Stimulated activated CD4-positive, alpha-beta T cell treated with anti-CD3 and anti-CD28 coated beads, Interleukin-1b, Interleukin-23, amount 100 ng/mL, for 48 hours (primary cell): ENCODE results near the gene GAPDHS.

Source experiments
- DNase-seq: peaks from one replicate; pipeline ENCODE4 v3.0.0-alpha.2; 2020

The GAPDHS gene

DNA sequence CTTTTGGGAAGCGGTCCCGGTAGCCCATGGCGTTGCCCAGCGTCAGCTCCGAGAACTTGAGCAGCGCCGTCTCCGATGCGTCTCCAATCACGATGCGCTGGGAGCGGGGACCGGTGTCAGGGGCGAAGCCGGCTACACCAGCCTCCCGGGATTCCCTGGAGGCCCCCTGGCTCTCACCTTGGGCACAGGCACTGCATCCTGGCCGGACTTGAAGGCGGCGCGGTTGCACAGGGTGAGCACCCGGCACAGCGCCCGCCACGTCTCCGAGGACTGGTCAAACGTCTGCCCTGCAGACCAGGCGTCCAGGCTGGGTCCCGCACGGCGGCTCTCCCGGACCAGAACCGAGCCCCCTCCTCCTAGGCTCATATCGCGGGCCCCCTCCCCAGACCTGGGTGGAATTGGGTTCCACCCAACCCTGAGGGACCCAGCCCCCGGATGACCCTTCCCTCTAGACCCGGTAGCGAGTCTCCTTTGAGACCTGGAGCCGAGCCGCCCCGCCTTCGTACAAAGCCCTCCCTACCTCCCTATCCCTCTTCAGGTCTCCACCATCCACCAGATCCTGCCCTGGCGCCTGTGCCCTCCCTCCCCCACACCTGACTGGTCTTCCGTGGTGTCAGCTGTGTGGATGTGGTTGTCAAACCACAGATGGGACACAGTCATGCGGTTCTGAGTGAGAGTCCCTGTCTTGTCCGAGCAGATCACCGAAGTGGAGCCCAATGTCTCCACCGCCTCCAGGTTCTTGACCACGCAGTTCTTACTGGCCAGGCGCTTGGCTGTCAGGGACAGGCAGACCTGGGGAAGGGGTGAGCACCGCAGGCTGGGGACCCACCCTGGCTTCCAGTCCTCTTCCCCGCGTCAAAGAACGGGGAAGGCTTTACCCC is 25.4 kb downstream of the GAPDHS start:
- no peak for DNase-seq

DNA sequence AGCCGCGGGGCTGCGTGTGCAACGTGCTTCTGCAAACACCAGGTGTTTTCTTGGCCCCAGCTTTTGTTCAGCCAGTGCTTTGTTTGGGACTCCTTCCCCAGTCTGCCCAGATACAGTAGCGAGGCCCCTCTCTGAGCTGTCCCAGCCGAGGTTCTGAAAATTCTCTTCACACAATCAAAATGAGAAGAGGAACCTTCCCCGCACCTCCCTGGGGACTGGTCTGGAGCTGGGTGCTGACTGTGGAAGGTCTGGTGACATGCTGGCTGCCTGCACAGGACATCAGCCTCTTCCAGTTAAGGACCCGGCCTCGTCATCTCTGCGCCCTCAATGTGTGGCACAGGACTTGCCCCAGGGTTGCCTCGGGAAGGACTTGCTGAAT is 26.0 kb downstream of the GAPDHS start:
- DNase-seq = no peak

DNA sequence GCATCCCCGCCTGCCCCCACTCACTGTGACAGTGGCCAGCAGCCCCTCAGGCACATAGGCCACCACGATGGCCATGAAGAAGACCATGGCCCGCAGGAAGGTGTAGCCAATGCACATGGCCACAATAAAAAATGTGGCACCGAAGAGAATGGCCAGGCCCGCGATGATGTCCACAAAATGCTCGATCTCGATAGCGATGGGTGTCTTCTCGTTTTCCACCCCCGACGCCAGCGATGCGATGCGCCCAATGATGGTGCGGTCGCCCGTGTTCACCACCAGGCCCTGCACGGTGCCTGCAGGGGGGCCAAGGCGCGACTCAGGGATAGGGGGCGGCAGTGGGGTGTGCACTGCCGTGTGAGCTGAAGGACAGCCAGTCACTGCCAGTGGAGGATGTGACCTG is 26.5 kb downstream of the GAPDHS start:
- no peak for DNase-seq

DNA sequence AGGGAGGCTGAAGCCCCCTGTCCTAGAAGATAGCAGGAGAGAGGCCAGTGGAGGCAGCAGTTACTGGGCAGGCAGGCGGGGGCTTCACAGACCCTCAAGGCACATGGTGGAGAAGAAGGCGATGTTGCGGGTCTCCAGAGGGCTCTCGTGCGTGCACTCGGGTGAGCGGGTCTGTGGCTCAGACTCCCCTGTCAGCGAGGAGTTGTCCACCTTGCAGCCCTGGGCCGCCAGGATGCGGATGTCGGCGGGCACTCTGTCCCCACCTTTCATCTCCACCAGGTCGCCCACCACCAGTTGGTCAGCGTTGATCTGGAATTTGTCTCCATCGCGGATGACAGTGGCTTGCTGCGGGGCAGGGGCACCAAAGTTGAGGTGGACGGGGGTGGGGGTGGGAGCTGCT is 27.0 kb downstream of the GAPDHS start:
- DNase-seq = no peak

DNA sequence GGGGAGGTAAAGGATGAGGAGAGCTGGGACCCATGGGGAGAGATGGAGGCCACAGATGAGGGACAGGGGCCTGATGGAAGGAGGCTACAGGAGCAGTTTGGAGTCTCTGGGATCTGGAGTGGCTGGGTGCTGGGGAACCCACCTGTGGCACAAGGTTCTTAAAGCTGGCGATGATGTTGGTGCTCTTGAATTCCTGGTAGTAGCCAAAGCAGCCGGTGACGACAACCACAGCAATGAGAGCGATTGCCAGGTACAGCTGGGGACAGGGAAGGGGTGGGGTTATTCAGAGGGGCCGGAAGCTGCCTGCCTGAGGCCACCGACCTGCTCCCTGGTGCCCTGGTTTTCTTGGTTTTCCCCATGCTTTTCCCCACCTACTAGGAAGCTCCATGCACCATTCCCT is 27.4 kb downstream of the GAPDHS start:
- DNase-seq = no peak

DNA sequence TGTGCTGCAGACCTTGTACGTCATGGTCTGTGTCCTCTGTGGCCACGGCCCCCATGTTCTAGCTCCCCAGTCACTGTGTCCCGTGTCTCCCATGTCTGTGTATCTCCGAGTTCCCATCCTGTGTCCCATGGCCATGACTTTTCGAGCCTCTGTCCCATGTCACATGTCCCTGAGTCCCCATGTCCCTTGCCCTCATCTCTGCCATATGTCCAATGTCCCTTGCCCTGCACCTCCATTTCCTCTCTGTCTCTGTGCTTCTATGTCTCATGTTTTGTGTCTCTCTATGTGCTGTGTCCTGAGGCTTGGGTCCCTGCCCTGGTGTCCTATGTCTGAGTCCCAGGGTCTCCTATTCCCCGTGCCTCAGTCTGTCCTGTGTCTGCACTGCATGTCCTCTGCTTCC is 28.2 kb downstream of the GAPDHS start:
- no peak for DNase-seq

DNA sequence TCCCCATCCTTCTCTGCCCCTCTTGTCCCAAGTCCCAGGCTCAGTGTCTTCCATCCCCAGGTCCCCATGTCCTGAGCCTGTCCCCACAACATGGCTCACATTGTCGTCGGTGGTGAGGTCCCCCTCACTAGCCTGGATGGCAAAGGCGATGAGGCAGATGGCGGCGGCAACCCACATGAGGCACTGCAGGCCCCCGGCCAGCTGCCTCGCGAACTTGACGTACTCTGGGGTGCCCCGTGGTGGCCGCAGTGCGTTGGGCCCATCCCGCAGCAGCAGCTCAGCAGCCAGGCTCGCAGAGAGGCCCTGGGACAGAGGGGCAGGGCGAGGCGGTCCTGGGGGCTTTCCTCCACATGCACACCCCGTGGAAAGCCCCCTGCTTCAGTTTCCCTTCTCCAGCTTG is 29.1 kb downstream of the GAPDHS start:
- DNase-seq = no peak

DNA sequence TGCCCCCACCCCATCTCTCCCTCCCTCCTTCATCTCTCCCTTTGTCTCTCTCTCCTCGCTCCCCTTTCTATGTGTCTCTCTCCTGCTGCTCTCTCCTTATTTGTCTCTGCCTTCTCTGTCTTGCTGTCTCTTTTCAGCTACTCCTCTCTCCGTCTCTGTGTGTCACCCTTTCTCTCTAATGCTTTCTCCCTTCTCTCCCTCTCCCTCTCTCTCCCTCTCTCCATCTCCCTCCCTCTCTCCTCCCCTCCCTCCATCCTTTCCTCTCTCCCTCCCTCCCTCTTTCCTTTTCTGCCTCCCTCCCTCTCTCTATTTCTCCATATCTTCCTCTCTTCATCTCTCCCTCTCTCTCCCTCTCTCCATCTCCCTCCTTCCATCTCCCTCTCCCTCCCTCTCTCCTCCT is 29.5 kb downstream of the GAPDHS start:
- DNase-seq = no peak

DNA sequence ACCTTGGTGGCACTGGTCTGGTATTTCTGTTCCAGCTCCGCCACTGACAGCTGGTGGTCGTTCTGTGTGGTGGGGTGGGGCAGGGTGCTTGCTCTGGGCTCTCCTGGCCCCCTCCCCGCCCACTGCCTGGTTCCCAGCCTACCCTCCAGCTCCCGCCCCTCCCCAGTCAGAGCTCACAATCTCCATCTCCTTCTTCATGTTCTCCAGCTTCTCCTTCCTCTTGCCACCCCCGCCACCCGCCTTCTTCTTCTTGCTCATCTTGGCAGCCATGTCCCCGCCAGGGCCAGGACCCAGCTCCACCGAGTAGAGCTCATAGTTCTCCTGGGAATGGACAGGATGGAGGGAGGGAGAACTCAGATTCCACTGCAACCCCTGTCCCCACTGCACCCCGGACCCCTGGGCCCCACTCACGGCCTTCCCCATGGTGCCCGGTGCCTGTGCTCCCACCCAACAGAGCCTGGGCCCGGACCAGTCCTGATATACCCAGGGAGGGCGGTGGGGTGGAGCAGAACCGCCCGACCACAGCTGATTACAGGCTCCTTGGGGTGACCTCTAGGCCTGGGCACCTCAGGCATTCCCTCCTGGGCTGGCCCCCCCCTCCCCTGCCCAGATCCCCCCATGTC is 30.1 kb downstream of the GAPDHS start, which contains the start of gene ATP4A:
TSS of gene ATP4A (minus strand) at position 452 of the 623 bp plus-strand sequence. CDS start at position 423, 29 bp downstream.
- no peak for DNase-seq

DNA sequence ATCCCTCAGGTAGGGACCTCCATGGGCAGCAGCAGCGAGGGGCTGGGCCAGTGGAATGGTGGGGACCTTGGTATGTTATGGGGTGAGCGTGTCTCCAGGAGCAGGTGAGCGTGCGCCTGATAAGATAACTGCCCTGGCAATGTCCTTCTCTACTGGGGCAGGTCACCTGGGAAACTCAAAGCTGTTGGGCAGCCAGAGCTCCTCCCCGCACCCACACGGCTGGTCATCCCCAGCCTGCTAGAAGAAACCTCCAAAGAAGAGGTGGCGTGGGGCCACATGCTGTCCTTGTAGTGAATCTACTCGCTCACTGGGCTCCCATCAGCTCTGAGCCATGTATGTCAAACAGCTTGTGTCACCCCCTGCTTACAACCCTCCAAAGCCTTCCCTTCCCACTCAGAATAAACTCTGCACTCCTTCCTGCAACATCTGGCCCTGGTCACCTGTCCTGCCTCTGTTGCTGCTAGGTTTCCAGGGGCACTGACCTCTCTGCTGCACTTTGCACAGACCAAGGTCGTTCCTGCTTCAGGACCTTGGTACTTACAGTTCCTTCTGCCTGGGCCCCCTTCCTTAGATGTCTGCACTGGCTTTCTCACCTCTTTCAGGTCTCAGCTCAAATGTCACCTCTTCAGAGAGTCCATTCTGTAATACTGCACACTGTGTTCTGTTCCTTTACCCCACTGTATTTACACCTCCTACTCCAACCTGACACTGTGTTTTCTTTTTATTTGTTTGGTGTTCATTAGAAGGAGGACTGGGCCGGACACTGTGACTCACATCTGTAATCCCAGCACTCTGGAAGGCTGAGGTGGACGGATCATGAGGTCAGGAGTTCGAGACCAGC is 32.0 kb downstream of the GAPDHS start:
- DNase-seq = no peak

DNA sequence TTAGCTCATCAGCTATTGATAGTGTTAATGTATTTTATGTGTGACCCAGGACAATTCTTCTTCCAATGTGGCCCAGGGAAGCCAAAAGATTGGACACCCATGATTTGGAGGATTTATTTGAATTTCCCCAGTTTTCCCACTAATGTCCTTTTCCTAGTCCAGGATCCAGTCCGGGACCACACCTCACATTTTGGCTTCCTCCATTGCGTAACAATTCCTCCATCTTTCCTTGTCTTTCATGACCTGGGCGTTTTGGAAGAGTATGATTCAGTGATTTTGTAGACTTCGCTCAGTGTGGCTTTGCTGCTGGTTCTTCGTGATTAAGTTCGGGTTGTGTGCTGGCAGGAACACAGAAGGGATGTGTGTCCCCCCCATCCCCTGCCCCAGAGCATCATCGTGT is 33.5 kb downstream of the GAPDHS start:
- DNase-seq = no peak

DNA sequence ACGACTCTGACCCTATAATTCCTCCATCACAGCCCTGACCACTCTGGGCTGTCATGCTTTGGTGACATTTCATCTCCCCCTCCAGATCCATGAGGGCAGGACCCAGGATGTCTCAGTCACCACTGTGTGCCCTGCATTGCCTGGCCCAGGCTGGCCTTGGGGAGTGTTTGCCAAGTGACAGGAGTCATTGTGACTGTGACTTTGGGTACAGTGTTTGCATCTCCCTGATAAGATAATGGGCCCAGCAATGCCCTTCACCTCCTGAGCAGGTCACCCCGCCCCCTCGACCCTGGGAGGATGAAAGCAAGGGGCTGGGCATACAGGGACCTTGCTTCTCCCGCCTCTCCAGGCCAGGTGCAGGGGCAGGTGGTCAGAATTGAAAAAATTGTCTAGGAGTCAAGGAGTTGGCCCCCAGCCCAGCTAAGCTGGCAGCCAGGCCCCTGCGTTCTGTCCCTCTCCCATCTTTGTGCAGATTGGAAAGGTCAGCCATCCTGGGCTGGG is 36.1 kb downstream of the GAPDHS start:
- DNase-seq = no peak

DNA sequence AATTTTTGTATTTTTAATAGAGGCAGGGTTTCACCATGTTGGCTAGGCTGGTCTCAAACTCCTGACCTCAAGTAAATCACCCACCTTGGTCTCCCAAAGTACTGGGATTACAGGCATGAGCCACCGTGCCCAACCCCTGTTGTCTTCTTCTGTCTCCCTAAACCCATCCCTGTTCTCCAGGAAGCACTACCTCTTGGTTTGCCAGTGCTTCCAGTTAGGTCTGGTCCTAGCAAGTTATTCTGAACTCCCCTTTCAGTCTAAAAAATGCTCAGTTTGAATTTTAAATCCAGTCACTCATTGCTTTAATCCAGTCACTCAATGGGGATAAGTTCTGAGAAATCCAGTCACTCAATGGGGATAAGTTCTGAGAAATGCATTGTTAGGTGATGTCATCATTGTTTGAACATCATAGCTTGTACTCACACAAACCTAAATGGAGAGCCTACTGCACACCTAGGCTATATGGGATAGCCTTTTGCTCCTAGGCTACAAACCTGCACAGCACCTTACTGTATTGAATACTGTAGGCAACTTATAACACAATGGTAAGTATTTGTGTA is 38.2 kb downstream of the GAPDHS start:
- no peak for DNase-seq

DNA sequence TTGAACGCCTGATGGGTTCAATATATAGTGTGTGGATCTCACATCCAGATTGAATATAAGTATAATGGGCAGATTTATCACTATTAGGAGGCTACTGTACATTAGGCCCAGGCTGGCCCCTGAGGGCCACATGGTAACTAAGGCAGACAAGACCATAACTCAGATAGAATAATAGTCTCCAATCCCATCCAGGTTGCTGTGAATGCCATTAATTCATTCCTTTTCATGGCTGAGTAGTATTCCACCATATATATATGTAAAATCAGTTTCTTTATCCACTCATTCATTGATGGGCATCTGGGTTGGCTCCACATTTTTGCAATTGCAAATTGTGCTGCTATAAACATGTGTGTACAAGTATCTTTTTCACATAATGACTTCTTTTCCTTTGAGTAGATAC is 44.7 kb downstream of the GAPDHS start:
- no peak for DNase-seq

DNA sequence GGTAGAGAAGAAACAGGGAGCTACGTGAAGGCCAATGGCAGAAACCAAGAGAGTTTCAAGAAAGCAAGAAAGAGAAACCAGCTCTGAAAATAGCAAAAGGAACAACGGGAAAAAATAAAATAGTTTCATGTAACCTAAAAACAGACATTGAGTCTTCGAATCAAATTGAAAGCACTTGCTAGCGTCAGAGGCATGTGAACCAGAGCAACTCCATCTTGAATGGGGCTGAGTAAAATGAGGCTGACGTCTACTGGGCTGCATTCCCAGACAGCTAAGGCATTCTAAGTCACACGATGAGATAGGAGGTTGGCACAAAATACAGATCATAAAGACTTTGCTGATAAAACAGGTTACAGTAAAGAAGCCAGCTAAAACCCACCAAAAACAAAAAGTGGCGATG is 45.5 kb downstream of the GAPDHS start:
- no peak for DNase-seq

DNA sequence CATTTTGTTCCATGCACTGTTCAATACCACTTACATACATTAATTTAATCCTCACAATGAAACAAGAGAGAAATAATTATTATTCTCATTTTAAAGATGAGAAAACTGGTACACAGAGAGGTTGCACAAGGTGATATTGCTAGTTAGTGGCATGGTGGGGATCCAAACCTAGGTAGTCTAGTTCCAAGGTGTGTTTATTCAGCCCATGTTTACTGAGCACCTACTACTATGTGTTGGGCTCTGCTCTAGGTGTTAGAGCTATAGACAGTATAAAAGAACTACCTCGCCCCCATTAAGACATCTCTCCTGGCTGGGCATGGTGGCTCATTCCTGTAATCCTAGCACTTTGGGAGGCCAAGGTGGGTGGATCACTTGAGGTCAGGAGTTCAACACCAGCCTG is 49.5 kb downstream of the GAPDHS start:
- DNase-seq = no peak

DNA sequence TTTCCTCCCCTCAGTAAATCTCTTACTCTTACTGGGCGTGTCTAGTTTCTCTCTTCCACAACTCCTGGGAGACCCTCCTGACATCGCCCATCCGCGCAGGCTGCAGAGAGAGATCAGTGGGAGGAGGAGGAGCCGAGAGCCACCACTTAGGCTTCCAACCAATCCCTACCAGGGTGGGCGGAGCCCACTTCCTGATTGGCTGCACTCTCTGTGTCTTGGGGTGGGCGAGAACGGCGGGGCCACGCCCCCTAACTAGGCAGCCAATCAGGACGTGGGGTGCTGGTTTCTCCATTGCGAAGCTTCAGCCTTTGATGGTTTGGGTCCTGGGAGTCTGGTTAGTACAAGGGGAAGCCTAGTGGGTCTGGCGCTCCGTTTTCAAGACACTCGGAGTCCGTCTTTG is 52.6 kb downstream of the GAPDHS start, which contains the start of gene PMIS2:
TSS of gene PMIS2 (plus strand) at position 326 of the 400 bp plus-strand sequence. CDS start 87 bp downstream, outside the sequence.
- DNase-seq = peak; percentile 42

DNA sequence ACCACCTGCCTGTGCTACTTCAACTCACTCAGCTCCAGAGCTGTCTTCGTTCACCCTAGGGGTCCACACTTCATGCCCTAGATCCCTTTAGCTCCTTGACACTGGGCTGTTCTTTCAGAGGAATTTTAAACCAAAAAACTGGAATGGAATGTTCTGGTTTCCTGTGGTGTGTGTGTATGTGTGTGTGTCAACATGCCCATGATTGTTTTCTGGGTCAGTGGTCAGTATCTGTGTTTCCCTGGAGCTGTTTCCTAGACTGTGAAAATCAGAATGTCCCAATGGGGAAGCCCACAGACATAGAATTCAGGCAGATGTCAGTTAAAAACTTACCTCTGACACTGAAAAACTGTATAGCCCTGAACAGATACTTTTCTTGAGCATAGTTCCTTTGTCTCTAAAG is 54.1 kb downstream of the GAPDHS start:
- no peak for DNase-seq

DNA sequence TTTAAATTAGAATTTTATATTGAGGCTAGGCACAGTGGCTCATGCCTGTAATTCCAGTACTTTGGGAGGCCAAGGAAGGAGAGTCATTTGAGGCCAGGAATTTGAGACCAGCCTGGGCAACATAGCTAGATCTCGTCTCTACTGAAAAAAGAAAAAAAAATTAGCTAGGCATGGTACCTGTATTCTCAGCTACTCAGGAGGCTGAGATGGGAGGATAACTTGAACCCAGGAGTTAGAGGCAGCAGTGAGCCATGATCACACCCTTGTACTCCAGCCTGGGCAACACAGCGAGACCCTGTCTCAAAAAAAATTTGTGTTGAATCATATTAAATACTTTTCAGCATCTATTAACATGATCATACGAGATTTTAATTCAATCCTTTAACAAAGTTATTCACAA is 57.6 kb downstream of the GAPDHS start:
- DNase-seq = no peak

DNA sequence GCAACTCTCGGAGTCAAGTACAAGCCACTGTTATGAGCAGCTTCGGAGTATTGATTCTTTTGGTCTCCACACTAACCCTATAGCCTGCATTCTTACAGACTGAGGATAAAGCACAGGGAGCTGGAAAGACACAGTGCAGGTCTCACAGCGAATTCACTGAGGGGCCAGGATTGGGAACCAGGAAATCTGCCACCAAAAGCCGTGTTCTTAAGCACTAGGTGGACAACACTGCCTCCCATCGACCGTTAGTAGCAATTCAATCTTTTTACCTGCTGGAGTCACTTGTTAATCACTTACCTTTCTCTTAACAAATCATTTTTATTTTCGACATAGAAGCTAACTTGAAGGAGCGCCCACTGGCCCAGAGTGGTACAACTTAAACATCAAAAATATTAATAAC is 59.0 kb downstream of the GAPDHS start:
- DNase-seq = no peak
